Stomach (tissue), 9 donors: ENCODE data around the gene CORO2B. TPM values are rescaled to one million over a fixed set of nuclear protein-coding genes. Genes with fewer than 3 reads are reported as not detected.

ENCODE experiments used
- DNase-seq, 2 donors: peaks; one replicate each; pipeline versions ENCODE4 v3.0.0 to v3.0.0-alpha.2; 2013 to 2019
- H3K27ac ChIP-seq, 5 donors: fragments of 200-600 bp in 4 of 5; sonication (generic) in 4 of 5; one replicate each; pipeline ENCODE4 v1.5.1; 2013 to 2019; ENCODE audit warnings: mild to moderate bottlenecking in 1 of 5, moderate library complexity in 1 of 5
- H3K27me3 ChIP-seq, 3 donors: fragments of 200-600 bp; sonication (generic); one replicate each; pipeline ENCODE4 v1.5.1; 2017 to 2019; ENCODE audit warnings: mixed run types in 1 of 3
- H3K36me3 ChIP-seq, 4 donors: fragments of 200-600 bp; sonication (generic); 1 replicate in 3 of 4; 2 replicates in 1 of 4; pipeline ENCODE4 v1.5.1; 2016 to 2019
- H3K4me1 ChIP-seq, 4 donors: fragments of 200-600 bp; sonication (generic); one replicate each; pipeline ENCODE4 v1.5.1; 2016 to 2019
- H3K4me3 ChIP-seq, 4 donors: fragments of 200-600 bp; sonication (generic) in 3 of 4; one replicate each; pipeline ENCODE4 v1.5.1; 2016 to 2019; ENCODE audit warnings: mild to moderate bottlenecking in 1 of 4
- H3K9me3 ChIP-seq, 4 donors: fragments of 200-600 bp; sonication (generic); one replicate each; pipeline ENCODE4 v1.5.1; 2016 to 2019
- CTCF ChIP-seq, 7 experiments: fragments of 450-650 bp in 4 of 7; fragments of 200-600 bp in 3 of 7; sonication (generic) in 3 of 7; IDR thresholded peaks; one replicate each; pipeline ENCODE4 v1.5.1; 2016 to 2019; ENCODE audit warnings: antibody characterized with exemption in 7 of 7, control low read depth in 2 of 7, mild to moderate bottlenecking in 1 of 7
- EP300 ChIP-seq: sonication (generic); formaldehyde crosslinking; IDR thresholded peaks from one replicate; pipeline ENCODE4 v1.6.1; 2017; ENCODE audit warnings: antibody characterized with exemption
- POLR2A ChIP-seq, 4 donors: fragments of 450-650 bp; IDR thresholded peaks; one replicate each; pipeline ENCODE4 v1.6.1; 2016; ENCODE audit warnings: antibody characterized with exemption in 4 of 4, control low read depth in 2 of 4, mild to moderate bottlenecking in 1 of 4, moderate library complexity in 1 of 4
- POLR2AphosphoS5 ChIP-seq, 3 donors: sonication (generic); formaldehyde crosslinking; IDR thresholded peaks; one replicate each; pipeline ENCODE4 v1.6.1; 2016; ENCODE audit warnings: antibody characterized with exemption in 3 of 3
- WGBS, 5 donors: extraction: QIAGEN DNeasy Blood & Tissue Kit in 3 of 5; methylation state at CpG; one replicate each; pipeline versions ENCODE4 v1.1.5 to v1.1.7; 2013 to 2018; 5-methylcytosine and 5-hydroxymethylcytosine counted together
- intact Hi-C: fragments of 100-400 bp; cut with DNase I; formaldehyde crosslinking; loops from one replicate; pipeline ENCODE4 v1.15.1; 2023; ENCODE audit warnings: low total_unique reads
- polyA plus RNA-seq, 3 donors: library from polyadenylated mRNA; stranded (reverse); fragments of 200-250 nt; gene quantifications; one replicate each; pipeline ENCODE4 v1.2.3, GENCODE V29; 2013
- total RNA-seq, 5 donors: library from RNA; depleted of rRNA; stranded (reverse); fragments of >200 nt; gene quantifications; one replicate each; pipeline versions ENCODE4 v1.1.0 to v1.2.3, GENCODE V29; 2014 to 2016
- donor health status: healthy with polysubstance abuse.
- donor health status: Bipolar disorder and iron deficiency.
- donor health status: healthy.

CORO2B gene
- total and polyA plus RNA-seq, 8 donors = 0.89 to 3.7 (median 2.3) TPM; not detected in 1

DNA sequence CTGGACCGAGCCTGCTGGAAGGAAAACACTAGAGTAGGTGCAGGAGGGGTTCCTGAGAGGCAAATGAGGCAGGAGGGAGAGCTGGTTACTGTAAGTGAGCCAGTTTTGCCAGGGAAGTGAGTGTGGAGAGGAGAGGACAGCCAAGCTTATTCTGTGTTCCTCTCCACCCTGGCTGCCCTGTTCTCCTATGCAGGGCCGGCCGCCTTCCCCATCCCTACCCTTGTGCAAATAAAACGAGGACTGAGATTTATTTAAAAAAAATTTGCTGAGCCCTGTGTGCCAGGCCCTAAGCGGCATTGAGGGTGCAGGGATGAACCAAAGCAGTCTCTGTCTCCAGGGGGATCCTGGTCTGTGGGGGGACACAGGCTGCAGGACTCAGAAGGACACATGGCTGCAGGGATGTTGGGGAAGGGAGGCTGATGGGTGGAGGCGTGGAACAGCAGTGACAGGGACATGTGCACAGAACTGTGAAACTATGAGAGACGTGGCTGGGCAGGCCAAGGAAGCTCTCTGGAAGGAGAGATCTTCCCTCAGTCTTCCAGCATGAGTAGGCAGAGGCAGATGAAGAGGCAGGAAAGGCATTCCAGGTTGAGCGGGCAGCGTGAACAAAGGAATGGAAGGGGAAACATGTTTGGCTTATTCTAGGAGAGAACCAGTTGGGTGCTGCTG lies 12.1 kb downstream of the CORO2B start:
- Histone ChIP-seq H3K4me3 (no peak overlapping the region), H3K27me3 (peaks cover 0 to 17% (median 0%) of the 10 kb centered on the region in 3 donors), H3K9me3 (no peaks in the 10 kb centered on the region), H3K27ac (no peak overlapping the region), H3K4me1 (peaks cover 0 to 19% (median 5%) of the 10 kb centered on the region in 4 donors), H3K36me3 (no peaks in the 10 kb centered on the region)
- intact Hi-C loops = no loop called here
- WGBS, 5 donors = 64 to 86% (median 80%) methylated on average over 9 of the region's 9 CpGs
- DNase-seq = no peak
- TF ChIP-seq POLR2A (IDR thresholded peaks at IDR 0.05) (no peak), EP300 (no peak), POLR2AphosphoS5 (IDR thresholded peaks at IDR 0.05) (no peak), CTCF (IDR thresholded peaks at IDR 0.05) (no peak)

- Histone ChIP-seq H3K4me1 (peaks cover 0 to 11% (median 5%) of the 10 kb centered on the region in 4 donors), H3K4me3 (no peak overlapping the region), H3K9me3 (no peaks in the 10 kb centered on the region), H3K36me3 (no peaks in the 10 kb centered on the region), H3K27me3 (peaks cover 0 to 17% (median 0%) of the 10 kb centered on the region in 3 donors), H3K27ac (no peak overlapping the region)
- no peak for DNase-seq
- whole genome bisulfite sequencing, 5 donors = 90 to 96% (median 94%) methylated on average over 4 of the region's 4 CpGs
- TF ChIP-seq CTCF (IDR thresholded peaks at IDR 0.05) (no peak), POLR2AphosphoS5 (IDR thresholded peaks at IDR 0.05) (no peak), POLR2A (IDR thresholded peaks at IDR 0.05) (no peak), EP300 (no peak)
- intact Hi-C loops = no loop called here
These were observed 13.3 kb downstream of the CORO2B start for GRCh38 chr15:68592054-68592453.

DNA sequence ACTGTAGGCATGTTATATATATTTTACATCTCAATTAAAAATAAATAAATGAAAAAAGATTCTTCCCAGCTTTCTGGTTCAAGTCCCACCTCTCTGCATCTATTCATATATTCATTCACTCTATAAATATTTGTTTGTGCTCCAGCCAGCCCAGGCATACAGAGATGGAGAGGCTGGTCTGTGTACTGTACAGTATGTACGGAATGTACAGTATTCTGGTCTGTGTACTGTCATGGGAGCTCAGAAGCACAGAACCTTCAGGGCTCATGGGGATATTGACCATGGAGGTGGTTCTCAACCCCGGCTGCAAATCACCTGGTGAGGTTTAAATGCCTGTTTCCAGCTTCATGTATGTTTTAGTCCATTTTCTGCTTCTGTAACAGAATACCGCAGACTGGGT lies 13.8 kb downstream of the CORO2B start:
- Histone ChIP-seq H3K9me3 (no peaks in the 10 kb centered on the region), H3K4me3 (no peak overlapping the region), H3K4me1 (peaks cover 0 to 11% (median 5%) of the 10 kb centered on the region in 4 donors), H3K27ac (no peak overlapping the region), H3K27me3 (peaks cover 0 to 17% (median 0%) of the 10 kb centered on the region in 3 donors), H3K36me3 (no peaks in the 10 kb centered on the region)
- WGBS, 5 donors = 67 to 88% (median 81%) methylated on average over 3 of the region's 3 CpGs
- intact Hi-C loops = no loop called here
- no peak for TF ChIP-seq POLR2AphosphoS5 (IDR thresholded peaks at IDR 0.05)
- DNase-seq = no peak

- TF ChIP-seq POLR2A (IDR thresholded peaks at IDR 0.05) = no peak
- TF ChIP-seq CTCF (IDR thresholded peaks at IDR 0.05) = no peak
- TF ChIP-seq POLR2AphosphoS5 (IDR thresholded peaks at IDR 0.05) = no peak
- no peak for TF ChIP-seq EP300
- Histone ChIP-seq H3K36me3 (no peaks in the 10 kb centered on the region), H3K27ac (no peak overlapping the region), H3K9me3 (no peaks in the 10 kb centered on the region), H3K4me1 (peaks cover 0 to 16% (median 8%) of the 10 kb centered on the region in 4 donors), H3K27me3 (peaks cover 0 to 17% (median 0%) of the 10 kb centered on the region in 3 donors), H3K4me3 (no peak overlapping the region)
- intact Hi-C loops = no loop called here
- 43 to 71% (median 65%) methylated on average over 1 of the region's 1 CpG for WGBS, 5 donors
- no peak for DNase-seq
These were observed 14.5 kb downstream of the CORO2B start for GRCh38 chr15:68593341-68593740.
